K562 (cell line): ENCODE results near the gene ZNF224. TPM values are rescaled to one million over a fixed set of nuclear protein-coding genes. Genes with fewer than 3 reads are reported as not detected.

Experiments used
- ATAC-seq: fragments of 200-7000 bp; cut with Tn5 transposase; 3 replicates; pipeline ENCODE4 v1.9.1; 2020; ENCODE audit warnings: moderate library complexity
- BruUV-seq: library from RNA; stranded (reverse); fragments of 400-500 nt; replicated peaks from 2 replicates; lab custom pipeline; 2021; lab: Mats Ljungman, UMichigan
- CTCF ChIA-PET: fragments of 300-600 bp; formaldehyde crosslinking; extraction: SDS; loops from one replicate; lab custom pipeline; 2021; ENCODE audit warnings: low intra/inter-chr PET ratio; lab: Yijun Ruan, JAX
- POLR2A ChIA-PET: fragments of 300-600, 350-650 bp; sonication (Branson Sonifier 250); formaldehyde crosslinking; extraction: SDS; loops from one replicate; lab custom pipeline; 2021; ENCODE audit warnings: antibody characterized with exemption, inconsistent platforms; lab: Yijun Ruan, JAX
- DNase-seq, 4 experiments: peaks; one replicate each; pipeline versions ENCODE4 v3.0.0 to v3.0.0-alpha.2; 2011 to 2018; ENCODE audit warnings: low spot score in 3 of 4, mixed read lengths in 3 of 4; ENCODE audit errors: extremely low read depth in 1 of 4
- FAIRE-seq: peaks from 2 replicates; lab custom pipeline; 2011; peaks lifted over from hg19 to GRCh38; lab: Jason Lieb, UNC
- H2AFZ ChIP-seq: 2 replicates; pipeline ENCODE4 v1.6.0; 2011; ENCODE audit warnings: low read depth, low read length, control low read depth, inconsistent platforms
- H3K27ac ChIP-seq: fragments of 200-600 bp; 3 replicates; pipeline ENCODE4 v1.8.0; 2011; ENCODE audit warnings: low read depth, mild to moderate bottlenecking, control low read depth, inconsistent platforms, low read length, moderate library complexity, mixed read lengths; ENCODE audit errors: extremely low read depth
- H3K27me3 ChIP-seq, 2 experiments: fragments of 300-600 bp in 1 of 2; 2 replicates in 1 of 2; 3 replicates in 1 of 2; pipeline versions ENCODE4 v1.6.0 to v1.8.0; 2011; ENCODE audit warnings: inconsistent platforms in 2 of 2, low read length in 2 of 2, mild to moderate bottlenecking in 1 of 2, mixed read lengths in 1 of 2, moderate library complexity in 1 of 2; ENCODE audit not compliant: control insufficient read depth in 2 of 2, insufficient read depth in 2 of 2
- H3K36me3 ChIP-seq: fragments of 300-600 bp; 3 replicates; pipeline ENCODE4 v1.8.0; 2011; ENCODE audit warnings: mild to moderate bottlenecking, low read length, inconsistent platforms; ENCODE audit not compliant: control insufficient read depth, insufficient read depth
- H3K4me1 ChIP-seq, 2 experiments: fragments of 200-600 bp in 1 of 2; replicated peaks in 1 of 2; 2 replicates in 1 of 2; 3 replicates in 1 of 2; pipeline versions ENCODE4 v1.5.1 to v1.8.0; 2011; ENCODE audit warnings: inconsistent platforms in 2 of 2, low read length in 2 of 2, mild to moderate bottlenecking in 1 of 2, mixed read lengths in 1 of 2, moderate library complexity in 1 of 2; ENCODE audit not compliant: control insufficient read depth in 2 of 2, insufficient read depth in 2 of 2
- H3K4me2 ChIP-seq: 2 replicates; pipeline ENCODE4 v1.6.1; 2011; ENCODE audit warnings: low read length, control low read depth, inconsistent platforms, mixed read lengths; ENCODE audit not compliant: insufficient read depth
- H3K4me3 ChIP-seq: fragments of 200-600 bp; sonication (generic), shearing (Covaris generic); 2 replicates; pipeline ENCODE4 v1.5.1; 2016; ENCODE audit warnings: control low read depth, inconsistent platforms
- H3K79me2 ChIP-seq: fragments of 200-600 bp; 3 replicates; pipeline ENCODE4 v1.8.0; 2011; ENCODE audit warnings: low read length, inconsistent platforms; ENCODE audit not compliant: control insufficient read depth, insufficient read depth
- H3K9ac ChIP-seq, 2 experiments: 2 replicates each; pipeline versions ENCODE4 v1.6.0 to v1.6.1; 2011; ENCODE audit warnings: low read depth in 2 of 2, low read length in 2 of 2, control low read depth in 1 of 2, inconsistent platforms in 1 of 2, mild to moderate bottlenecking in 1 of 2, mixed read lengths in 1 of 2; ENCODE audit not compliant: insufficient read depth in 1 of 2
- H3K9me1 ChIP-seq: one replicate; pipeline ENCODE4 v1.6.0; 2011; ENCODE audit warnings: inconsistent platforms, mild to moderate bottlenecking, low read length, moderate library complexity; ENCODE audit not compliant: control insufficient read depth, insufficient read depth
- H3K9me3 ChIP-seq: replicated peaks from 2 replicates; pipeline ENCODE4 v1.5.1; 2011; ENCODE audit warnings: low read depth, low read length, inconsistent platforms; ENCODE audit not compliant: control insufficient read depth, insufficient read depth
- H4K20me1 ChIP-seq: replicated peaks from 2 replicates; pipeline ENCODE4 v1.6.1; 2011; ENCODE audit warnings: low read length, inconsistent platforms, mixed read lengths; ENCODE audit not compliant: control insufficient read depth, insufficient read depth
- BACH1 ChIP-seq: fragments of 200-800 bp; sonication (Bioruptor generic); IDR thresholded peaks from 2 replicates; pipeline ENCODE4 v1.6.1; 2016; ENCODE audit warnings: missing genetic modification characterization, missing compliant biosample characterization
- ERF ChIP-seq: fragments of 450-650 bp; formaldehyde crosslinking; IDR thresholded peaks from 2 replicates; pipeline ENCODE4 v1.4.0; 2020; ENCODE audit warnings: mild to moderate bottlenecking, mixed read lengths
- HNRNPH1 ChIP-seq: fragments of 200-400 bp; formaldehyde crosslinking; optimal IDR thresholded peaks from 2 replicates; pipeline ENCODE3; 2017; ENCODE audit warnings: low read depth, mild to moderate bottlenecking, low read length, moderate library complexity
- HNRNPLL ChIP-seq: fragments of 200-400 bp; formaldehyde crosslinking; IDR thresholded peaks from 2 replicates; pipeline ENCODE4 v1.6.1; 2017; ENCODE audit warnings: low read length, low read depth, mild to moderate bottlenecking; ENCODE audit not compliant: poor library complexity, severe bottlenecking
- PHF20 ChIP-seq: fragments of 450-650 bp; IDR thresholded peaks from 2 replicates; pipeline ENCODE4 v1.6.1; 2018; ENCODE audit not compliant: partially characterized antibody
- RBM22 ChIP-seq: fragments of 200-400 bp; formaldehyde crosslinking; IDR thresholded peaks from 2 replicates; pipeline ENCODE4 v1.6.1; 2018; ENCODE audit warnings: low read length, low read depth; ENCODE audit not compliant: poor library complexity, severe bottlenecking
- SMARCA5 ChIP-seq: fragments of 450-650 bp; IDR thresholded peaks from 2 replicates; pipeline ENCODE4 v1.6.1; 2016
- ZBTB7A ChIP-seq: IDR thresholded peaks from 2 replicates; pipeline ENCODE4 v1.6.1; 2011; ENCODE audit warnings: low read depth, mild to moderate bottlenecking, low read length, moderate library complexity, borderline replicate concordance; ENCODE audit not compliant: control insufficient read depth
- ZNF431 ChIP-seq: sonication (generic); formaldehyde crosslinking; IDR thresholded peaks from 2 replicates; pipeline ENCODE4 v1.8.0; 2022; ENCODE audit warnings: mild to moderate bottlenecking, missing genetic modification reagents
- WGBS: fragments of 100-300 bp; shearing (Covaris generic); methylation state at CpG from one replicate; pipeline ENCODE4 v1.1.6; 2016; ENCODE audit warnings: low coverage, mixed read lengths; ENCODE audit not compliant: insufficient coverage; ENCODE audit errors: missing lambda C conversion rate; 5-methylcytosine and 5-hydroxymethylcytosine counted together
- in situ Hi-C: fragments of 300-500 bp; cut with MboI; formaldehyde crosslinking; loops from 4 replicates; pipeline ENCODE4 v1.15.0; 2018; ENCODE audit warnings: inconsistent platforms, mixed read lengths
- intact Hi-C: fragments of 100-400 bp; cut with micrococcal nuclease; formaldehyde crosslinking; loops from 2 replicates; pipeline ENCODE4 v1.14.2; 2022
- polyA plus RNA-seq, 8 experiments: library from polyadenylated mRNA; depleted of rRNA in 4 of 8; stranded (reverse) in 5 of 8; unstranded in 3 of 8; fragments of >200 nt; fragmentation: Nextera tagmentation in 2 of 8; fragmentation: Illumina TruSeq in 1 of 8; extraction: Ambion mirVana in 2 of 8; extraction: Trizol in 1 of 8; gene quantifications; 2 replicates each; pipeline versions ENCODE4 v1.2.1 to v1.2.3, GENCODE V29; 2011 to 2014; ENCODE audit warnings: inconsistent platforms in 1 of 8, missing spikeins in 1 of 8
- total RNA-seq, 7 experiments: library from RNA; depleted of rRNA in 6 of 7; stranded (reverse); fragments of >200 nt in 6 of 7; fragmentation: Illumina TruSeq in 2 of 7; extraction: Trizol in 2 of 7; gene quantifications; 2 replicates each; pipeline versions ENCODE4 v1.2.1 to v1.2.3, GENCODE V29; 2011 to 2021; ENCODE audit warnings: low replicate concordance in 1 of 7
- TF ChIP-seq, protein P1 (sequence below): fragments of 200-800 bp; sonication (Bioruptor generic); IDR thresholded peaks from 2 replicates; pipeline ENCODE4 v1.6.1; 2017; ENCODE audit warnings: missing genetic modification characterization, missing compliant biosample characterization
- TF ChIP-seq, protein P2 (sequence below), 2 experiments: fragments of 450-650 bp; IDR thresholded peaks; 2 replicates each; pipeline ENCODE4 v1.6.1; 2016; ENCODE audit warnings: mild to moderate bottlenecking in 2 of 2, borderline replicate concordance in 1 of 2, low read depth in 1 of 2, moderate library complexity in 1 of 2

Gene ZNF224
- total and polyA plus RNA-seq, 9 of the 15 experiments (the other 6 are each of a cell fraction or from before 2014, with no cell fraction given) = 4.4 to 15.6 (median 10.0) TPM

DNA sequence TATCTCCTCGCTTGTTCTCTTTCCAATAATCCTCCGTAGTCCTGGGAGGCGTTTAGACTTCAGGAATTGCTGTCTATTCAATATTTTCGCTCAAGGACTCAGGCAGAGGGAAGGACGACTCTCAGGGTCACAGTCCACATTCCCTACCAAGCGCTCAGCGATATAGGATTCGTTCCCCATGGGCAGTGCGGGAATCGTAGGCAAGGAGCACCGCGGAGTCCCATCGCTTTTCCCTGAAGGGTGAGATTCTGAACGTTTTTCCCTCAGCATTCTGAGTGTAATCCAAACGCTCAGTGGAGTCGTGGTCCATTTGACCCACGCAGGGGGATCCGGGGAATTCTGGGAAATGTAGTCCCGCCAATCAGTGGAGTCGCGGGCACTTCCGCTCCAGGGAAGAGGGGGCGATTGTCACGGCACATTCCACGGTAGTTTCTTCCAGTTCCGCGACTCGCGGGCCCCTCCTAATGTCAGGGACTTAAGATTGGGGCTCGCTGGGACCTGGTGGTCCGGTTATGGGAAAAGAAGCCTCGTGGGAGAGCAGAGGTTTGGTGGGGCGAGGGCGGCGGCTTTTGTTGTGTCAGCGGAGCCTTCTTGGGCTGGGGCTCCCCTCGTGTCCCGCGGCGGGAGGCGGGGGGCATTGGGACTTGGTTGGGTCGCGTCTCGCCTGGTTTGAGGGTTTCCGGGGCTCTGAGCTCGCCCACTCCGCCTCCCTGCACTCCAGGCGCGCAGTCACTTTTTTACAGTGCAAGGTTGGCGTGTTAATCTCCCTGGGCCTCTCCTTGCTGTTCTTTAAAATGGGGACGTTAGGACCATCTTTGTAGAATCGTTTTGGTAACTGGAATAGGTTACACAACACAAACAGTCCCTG lies 47.3 kb downstream of the ZNF224 start, which contains the start of gene ZNF234:
ZNF234 (plus strand) TSS at position 364 of the 868 bp plus-strand sequence. CDS start 3,079 bp downstream, outside the sequence.
- H3K4me1 ChIP-seq = peaks cover 2 to 5% of the 10 kb centered on the region in 2 experiments; a peak in 2 of 5 replicates
- H3K27ac ChIP-seq = peak within 1 kb of the TSS; percentile 50; the same call in 2 of the 3 replicates
- no peaks in the 10 kb centered on the region for H3K27me3 ChIP-seq
- in situ Hi-C loops (no loop called here), intact Hi-C loops (no loop called here)
- peak; percentile 59 to 75 (median 64) for DNase-seq
- peak within 1 kb of the TSS; percentile 53 for H3K4me3 ChIP-seq
- no peaks in the 10 kb centered on the region for H3K79me2 ChIP-seq
- peak within 1 kb of the TSS; percentile 59 to 62 for H3K9ac ChIP-seq
- H3K4me2 ChIP-seq = peak within 1 kb of the TSS; percentile 89
- H3K9me3 ChIP-seq = peaks cover 6% of the 10 kb centered on the region
- WGBS = 18% methylated on average over 49 of the region's 52 CpGs
- BruUV-seq = TSS peak; percentile 74
- ChIA-PET CTCF (interaction anchor here (0.6 kb wide), 1 partner anchor 10 kb away, joined by 4 read pairs; no protein-coding TSS in a partner anchor), POLR2A (no interaction called here)
- FAIRE-seq = peak; percentile 86
- H3K9me1 ChIP-seq = no peaks in the 10 kb centered on the region
- ATAC-seq = peak; percentile 93
- peak within 1 kb of the TSS; percentile 94 for H2AFZ ChIP-seq
- H3K36me3 ChIP-seq = no peaks in the 10 kb centered on the region
- no peaks in the 10 kb centered on the region for H4K20me1 ChIP-seq
- peak; percentile 50 for TF ChIP-seq HNRNPLL
- peak; percentile 33; the same call in 1 of the 2 replicates for TF ChIP-seq ZBTB7A
- no peak for TF ChIP-seq SMARCA5
- TF ChIP-seq, protein P1, sequence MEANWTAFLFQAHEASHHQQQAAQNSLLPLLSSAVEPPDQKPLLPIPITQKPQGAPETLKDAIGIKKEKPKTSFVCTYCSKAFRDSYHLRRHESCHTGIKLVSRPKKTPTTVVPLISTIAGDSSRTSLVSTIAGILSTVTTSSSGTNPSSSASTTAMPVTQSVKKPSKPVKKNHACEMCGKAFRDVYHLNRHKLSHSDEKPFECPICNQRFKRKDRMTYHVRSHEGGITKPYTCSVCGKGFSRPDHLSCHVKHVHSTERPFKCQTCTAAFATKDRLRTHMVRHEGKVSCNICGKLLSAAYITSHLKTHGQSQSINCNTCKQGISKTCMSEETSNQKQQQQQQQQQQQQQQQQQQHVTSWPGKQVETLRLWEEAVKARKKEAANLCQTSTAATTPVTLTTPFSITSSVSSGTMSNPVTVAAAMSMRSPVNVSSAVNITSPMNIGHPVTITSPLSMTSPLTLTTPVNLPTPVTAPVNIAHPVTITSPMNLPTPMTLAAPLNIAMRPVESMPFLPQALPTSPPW = peak; percentile 43
- no peak for TF ChIP-seq BACH1 (tag)
- no peak for TF ChIP-seq ERF (CRISPR knock-in tag)
- no peak for TF ChIP-seq ZNF431 (CRISPR knock-in tag)
- TF ChIP-seq RBM22 = no peak
- TF ChIP-seq HNRNPH1 = no peak
- TF ChIP-seq PHF20 = peak; percentile 50
- TF ChIP-seq, protein P2, sequence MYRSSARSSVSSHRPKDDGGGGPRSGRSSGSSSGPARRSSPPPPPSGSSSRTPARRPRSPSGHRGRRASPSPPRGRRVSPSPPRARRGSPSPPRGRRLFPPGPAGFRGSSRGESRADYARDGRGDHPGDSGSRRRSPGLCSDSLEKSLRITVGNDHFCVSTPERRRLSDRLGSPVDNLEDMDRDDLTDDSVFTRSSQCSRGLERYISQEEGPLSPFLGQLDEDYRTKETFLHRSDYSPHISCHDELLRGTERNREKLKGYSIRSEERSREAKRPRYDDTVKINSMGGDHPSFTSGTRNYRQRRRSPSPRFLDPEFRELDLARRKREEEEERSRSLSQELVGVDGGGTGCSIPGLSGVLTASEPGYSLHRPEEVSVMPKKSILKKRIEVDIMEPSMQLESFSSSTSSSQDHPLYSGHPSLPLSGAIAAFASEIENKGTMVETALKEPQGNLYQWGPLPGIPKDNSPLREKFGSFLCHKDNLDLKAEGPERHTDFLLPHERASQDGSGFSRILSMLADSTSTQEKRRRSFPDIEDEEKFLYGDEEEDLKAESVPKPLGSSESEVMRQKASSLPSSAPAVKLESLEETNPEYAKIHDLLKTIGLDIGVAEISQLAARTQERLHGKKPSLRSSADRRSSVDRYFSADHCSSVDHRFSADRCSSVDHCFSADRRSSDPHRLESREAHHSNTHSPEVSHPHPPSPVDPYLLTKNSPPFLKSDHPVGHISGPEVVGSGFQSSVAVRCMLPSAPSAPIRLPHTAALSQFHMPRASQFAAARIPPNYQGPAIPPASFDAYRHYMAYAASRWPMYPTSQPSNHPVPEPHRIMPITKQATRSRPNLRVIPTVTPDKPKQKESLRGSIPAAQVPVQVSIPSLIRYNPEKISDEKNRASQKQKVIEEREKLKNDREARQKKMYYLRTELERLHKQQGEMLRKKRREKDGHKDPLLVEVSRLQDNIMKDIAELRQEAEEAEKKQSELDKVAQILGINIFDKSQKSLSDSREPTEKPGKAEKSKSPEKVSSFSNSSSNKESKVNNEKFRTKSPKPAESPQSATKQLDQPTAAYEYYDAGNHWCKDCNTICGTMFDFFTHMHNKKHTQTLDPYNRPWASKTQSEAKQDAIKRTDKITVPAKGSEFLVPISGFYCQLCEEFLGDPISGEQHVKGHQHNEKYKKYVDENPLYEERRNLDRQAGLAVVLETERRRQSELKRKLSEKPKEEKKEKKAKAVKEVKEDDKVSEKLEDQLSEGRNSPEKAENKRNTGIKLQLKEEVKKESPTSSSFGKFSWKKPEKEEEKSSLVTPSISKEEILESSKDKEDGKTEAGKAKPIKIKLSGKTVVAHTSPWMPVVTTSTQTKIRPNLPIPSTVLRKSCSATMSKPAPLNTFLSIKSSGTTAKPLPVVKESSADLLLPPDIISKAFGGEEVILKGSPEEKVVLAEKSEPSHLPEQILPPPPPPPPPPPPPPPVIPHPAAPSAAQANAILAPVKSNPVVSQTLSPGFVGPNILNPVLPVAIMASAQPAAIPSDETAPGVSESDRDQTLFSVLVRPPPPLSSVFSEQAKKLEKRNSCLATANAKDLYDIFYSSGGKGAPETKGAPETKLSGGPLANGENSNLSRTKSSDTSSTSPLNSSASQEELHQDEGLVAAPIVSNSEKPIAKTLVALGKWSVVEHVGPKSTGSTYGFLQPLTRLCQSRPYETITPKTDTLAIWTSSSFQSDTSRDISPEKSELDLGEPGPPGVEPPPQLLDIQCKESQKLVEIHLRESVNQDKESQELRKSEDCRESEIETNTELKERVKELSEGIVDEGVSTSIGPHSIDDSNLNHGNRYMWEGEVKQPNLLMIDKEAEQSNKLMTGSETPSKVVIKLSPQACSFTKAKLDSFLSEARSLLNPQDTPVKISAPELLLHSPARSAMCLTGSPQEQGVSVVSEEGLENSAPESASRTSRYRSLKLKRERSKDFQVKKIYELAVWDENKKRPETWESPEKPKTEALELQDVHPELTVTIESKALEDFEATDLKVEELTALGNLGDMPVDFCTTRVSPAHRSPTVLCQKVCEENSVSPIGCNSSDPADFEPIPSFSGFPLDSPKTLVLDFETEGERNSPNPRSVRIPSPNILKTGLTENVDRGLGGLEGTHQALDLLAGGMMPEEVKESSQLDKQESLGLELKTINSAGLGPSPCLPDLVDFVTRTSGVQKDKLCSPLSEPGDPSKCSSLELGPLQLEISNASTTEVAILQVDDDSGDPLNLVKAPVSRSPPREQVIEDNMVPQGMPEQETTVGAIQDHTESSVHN (IDR thresholded peaks at IDR 0.05; ENCODE audit: borderline replicate concordance in 1 of 2, low read depth in 1 of 2) = no peak
